ENCODE measurements around the gene NAPB.

The NAPB gene

DNA sequence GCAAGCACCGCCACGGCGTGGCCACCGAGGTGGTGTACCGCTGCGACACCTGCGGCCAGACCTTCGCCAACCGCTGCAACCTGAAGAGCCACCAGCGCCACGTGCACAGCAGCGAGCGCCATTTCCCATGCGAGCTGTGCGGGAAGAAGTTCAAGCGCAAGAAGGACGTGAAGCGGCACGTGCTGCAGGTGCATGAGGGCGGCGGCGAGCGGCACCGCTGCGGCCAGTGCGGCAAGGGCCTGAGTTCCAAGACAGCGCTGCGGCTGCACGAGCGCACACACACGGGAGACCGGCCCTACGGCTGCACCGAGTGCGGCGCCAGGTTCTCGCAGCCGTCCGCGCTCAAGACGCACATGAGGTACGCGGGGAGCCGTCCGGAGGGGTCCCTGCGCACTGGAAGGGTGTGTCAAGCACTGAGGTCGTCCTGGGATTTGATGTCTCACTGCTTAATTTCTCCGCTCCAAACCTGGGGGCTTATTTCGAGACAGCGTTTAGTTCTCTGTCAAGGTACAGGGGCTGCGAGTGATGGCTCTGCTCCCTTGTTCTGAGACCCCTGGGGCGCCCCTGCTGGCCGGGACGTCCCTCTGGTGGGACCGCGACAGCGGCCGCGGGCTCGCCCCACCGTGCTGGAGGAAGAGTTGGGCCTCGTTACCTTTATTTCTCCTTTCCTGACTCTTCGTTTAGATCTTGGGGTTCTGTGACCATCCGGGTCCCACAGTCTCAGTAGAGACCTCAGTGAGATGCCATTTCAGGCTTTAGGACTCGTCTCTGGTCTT is 55.7 kb downstream of the NAPB start:
- TF ChIP-seq CTCF (IDR thresholded peaks at IDR 0.05; ENCODE audit: low read depth, low read length), result no peak
- no peak for TF ChIP-seq MYC (IDR thresholded peaks at IDR 0.05; ENCODE audit: low read depth, low read length)
- no peak for TF ChIP-seq MAX (IDR thresholded peaks at IDR 0.05; ENCODE audit: low read depth, low read length)
- no peak for TF ChIP-seq POLR2A (IDR thresholded peaks at IDR 0.05; ENCODE audit: extremely low read depth, insufficient read length)
- H3K4me3 ChIP-seq (ENCODE audit: low read depth, low read length), result peak overlapping the region; percentile 9
- DNase-seq (ENCODE audit: low read depth), result no peak

DNA sequence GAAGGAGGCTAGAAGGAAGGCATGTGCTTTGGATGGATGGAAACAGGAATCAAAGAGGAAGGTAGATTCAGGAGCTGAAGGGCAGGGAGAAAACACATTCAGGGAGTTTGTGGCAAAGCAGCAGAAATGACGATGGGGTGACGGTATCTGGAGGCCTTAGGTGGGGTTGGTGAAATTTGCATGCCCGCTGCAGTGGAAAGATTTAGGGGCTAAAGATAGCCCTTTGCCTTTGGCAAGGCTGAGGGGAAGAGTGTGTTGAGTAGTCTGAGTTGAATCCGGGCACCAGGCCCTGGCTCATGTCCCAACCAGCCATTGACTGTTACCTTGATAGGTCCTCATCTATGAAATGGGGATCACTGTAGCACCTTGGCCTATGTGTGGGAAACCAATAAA is 58.0 kb downstream of the NAPB start:
- no peak for TF ChIP-seq CTCF (IDR thresholded peaks at IDR 0.05; ENCODE audit: low read depth, low read length)
- TF ChIP-seq MYC (IDR thresholded peaks at IDR 0.05; ENCODE audit: low read depth, low read length), result no peak
- TF ChIP-seq MAX (IDR thresholded peaks at IDR 0.05; ENCODE audit: low read depth, low read length), result no peak
- TF ChIP-seq POLR2A (IDR thresholded peaks at IDR 0.05; ENCODE audit: extremely low read depth, insufficient read length), result no peak
- H3K4me3 ChIP-seq (ENCODE audit: low read depth, low read length), result peak overlapping the region; percentile 72
- no peak for DNase-seq (ENCODE audit: low read depth)

DNA sequence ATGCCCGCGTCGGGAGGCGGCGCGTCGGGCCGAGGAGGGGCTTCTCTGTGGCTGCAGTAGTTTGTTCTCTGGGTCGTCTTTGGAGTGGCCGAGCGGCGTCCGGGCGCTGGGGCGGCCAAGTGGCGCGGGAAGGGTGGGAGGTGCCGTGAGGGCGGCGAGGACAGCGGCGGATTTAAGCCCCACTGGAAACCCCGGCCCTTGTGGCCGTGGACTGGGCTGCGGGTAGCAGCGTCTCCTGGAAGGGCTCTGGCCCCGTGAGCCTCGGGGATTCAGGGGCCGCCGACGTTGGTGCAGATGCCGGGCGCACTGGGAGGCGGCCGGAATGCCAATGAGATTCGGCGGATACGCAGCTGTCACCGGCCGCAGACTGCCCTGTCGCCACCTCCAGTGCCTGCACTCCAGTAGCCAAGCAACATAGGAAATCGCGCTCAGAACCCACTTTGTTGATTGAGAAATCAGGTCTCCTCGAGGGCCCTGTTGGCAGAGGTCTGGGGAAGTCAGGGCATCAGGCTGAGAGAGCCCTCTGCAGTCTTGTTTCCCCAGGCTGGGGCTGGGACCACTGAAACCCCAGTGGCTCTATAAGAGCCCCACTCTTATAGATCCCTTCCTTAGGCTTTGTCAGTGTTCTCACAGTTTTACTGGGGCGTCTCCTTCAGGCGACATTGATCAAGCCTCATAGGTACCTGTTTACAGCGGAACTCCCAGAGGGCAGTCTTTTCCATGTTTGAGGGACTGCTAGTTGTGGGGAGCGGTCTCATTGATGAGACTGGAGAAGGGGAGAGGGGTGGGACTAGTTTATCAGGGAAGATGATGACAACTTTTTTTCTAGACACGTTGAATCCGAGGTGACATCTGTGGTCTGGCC is 58.7 kb downstream of the NAPB start:
- TF ChIP-seq CTCF (IDR thresholded peaks at IDR 0.05; ENCODE audit: low read depth, low read length) (no peak), MAX (IDR thresholded peaks at IDR 0.05; ENCODE audit: low read depth, low read length) (peak; percentile 63; the same call in 1 of the 2 replicates), MYC (IDR thresholded peaks at IDR 0.05; ENCODE audit: low read depth, low read length) (peak; percentile 61; the same call in 1 of the 2 replicates)
- H3K4me3 ChIP-seq (ENCODE audit: low read depth, low read length), result peak overlapping the region; percentile 72
- DNase-seq (ENCODE audit: low read depth), result peak; percentile 86

- DNase-seq (ENCODE audit: low read depth), result peak; percentile 99
- H3K4me3 ChIP-seq (ENCODE audit: low read depth, low read length), result peak within 1 kb of the TSS; percentile 72
- TF ChIP-seq CTCF (IDR thresholded peaks at IDR 0.05; ENCODE audit: low read depth, low read length) (no peak), MYC (IDR thresholded peaks at IDR 0.05; ENCODE audit: low read depth, low read length) (peak; percentile 88), MAX (IDR thresholded peaks at IDR 0.05; ENCODE audit: low read depth, low read length) (peak; percentile 96), POLR2A (IDR thresholded peaks at IDR 0.05; ENCODE audit: extremely low read depth, insufficient read length) (peak; percentile 87)
Observed at GRCh38 chr20:23361476-23362391, 59.6 kb downstream of the NAPB start, which contains the start of gene GZF1. Gene GZF1 (plus strand): TSS chr20:23362182. CDS start chr20:23364384, 2,202 bp downstream.

DNA sequence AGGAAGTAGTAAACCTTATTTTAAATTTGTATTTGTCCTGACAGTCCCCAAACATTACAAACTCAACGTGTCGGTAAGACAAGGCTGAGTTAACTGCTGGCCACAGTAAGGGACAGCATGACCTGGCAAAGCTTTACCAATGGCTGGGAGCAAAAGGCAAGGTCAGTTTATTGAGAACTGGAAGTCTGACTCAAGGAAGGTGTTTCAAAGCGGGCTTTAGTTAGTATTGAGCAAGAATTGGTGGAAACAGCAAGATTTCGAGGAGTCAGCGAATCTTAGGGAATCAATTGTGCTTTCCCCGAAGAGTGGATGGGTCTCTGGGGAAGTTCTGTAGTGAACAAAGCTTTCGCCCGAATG is 60.2 kb downstream of the NAPB start:
- no peak for TF ChIP-seq MAX (IDR thresholded peaks at IDR 0.05; ENCODE audit: low read depth, low read length)
- TF ChIP-seq MYC (IDR thresholded peaks at IDR 0.05; ENCODE audit: low read depth, low read length), result no peak
- no peak for TF ChIP-seq CTCF (IDR thresholded peaks at IDR 0.05; ENCODE audit: low read depth, low read length)
- no peak for TF ChIP-seq POLR2A (IDR thresholded peaks at IDR 0.05; ENCODE audit: extremely low read depth, insufficient read length)
- peak overlapping the region; percentile 71 for H3K4me3 ChIP-seq (ENCODE audit: low read depth, low read length)
- no peak for DNase-seq (ENCODE audit: low read depth)
